GM19035 (cell line): ENCODE measurements around the gene TMEM63C.

Source experiments
- ATAC-seq: cut with Tn5 transposase; IDR thresholded peaks from one replicate; pipeline ENCODE4 v1.9.1; 2021; ENCODE audit not compliant: unreplicated experiment

TMEM63C gene

DNA sequence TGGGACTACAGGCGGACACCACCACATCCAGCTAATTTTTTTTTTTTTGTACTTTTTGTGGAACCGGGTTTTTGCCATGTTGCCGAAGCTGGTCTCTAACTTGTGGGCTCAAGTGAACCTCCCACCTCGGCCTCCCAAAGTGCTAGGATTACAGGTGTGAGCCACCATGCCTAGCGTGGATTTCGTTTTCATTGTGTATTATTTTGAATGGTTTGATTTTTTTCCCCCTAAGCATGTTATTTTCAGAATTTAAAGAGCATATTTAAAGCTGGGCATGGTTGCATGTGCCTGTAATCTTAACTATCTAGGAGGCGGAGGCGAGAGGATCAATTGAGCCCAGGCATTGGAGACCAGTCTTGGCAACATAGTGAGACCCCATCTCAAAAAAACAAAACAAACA is 13.1 kb downstream of the TMEM63C start:
- ATAC-seq, result no peak

DNA sequence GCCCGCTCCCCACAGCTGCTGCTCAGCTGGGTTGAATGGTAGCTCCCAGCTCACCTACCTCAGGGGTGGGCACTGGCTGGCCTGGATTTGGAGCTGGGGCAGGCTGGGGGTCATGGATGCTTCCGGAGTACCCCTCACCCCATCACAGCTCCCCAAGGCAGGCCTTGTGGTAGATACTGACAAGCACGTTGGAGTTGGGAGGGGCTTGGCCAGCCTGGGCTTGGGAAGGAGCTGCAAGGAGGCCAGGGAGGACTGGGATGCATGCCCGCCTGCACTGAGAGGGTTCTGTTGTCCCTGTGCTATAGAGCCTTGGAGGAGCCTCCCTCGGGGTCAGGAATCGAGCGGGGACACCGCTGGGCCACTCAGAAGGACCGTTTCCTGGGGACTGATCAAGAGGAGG is 14.2 kb downstream of the TMEM63C start:
- no peak for ATAC-seq

- ATAC-seq, result no peak
These were observed 16.4 kb downstream of the TMEM63C start for GRCh38 chr14:77197988-77198387.

GRCh38 chr14:77198561-77198960 is 17.0 kb downstream of the TMEM63C start:
- no peak for ATAC-seq

- no peak for ATAC-seq
These were observed 18.0 kb downstream of the TMEM63C start for GRCh38 chr14:77199590-77199989.

GRCh38 chr14:77200406-77200985 is 18.9 kb downstream of the TMEM63C start:
- no peak for ATAC-seq

GRCh38 chr14:77201696-77202095 is 20.1 kb downstream of the TMEM63C start:
- ATAC-seq, result no peak

- no peak for ATAC-seq
These were observed 22.2 kb downstream of the TMEM63C start for GRCh38 chr14:77203611-77204458.

DNA sequence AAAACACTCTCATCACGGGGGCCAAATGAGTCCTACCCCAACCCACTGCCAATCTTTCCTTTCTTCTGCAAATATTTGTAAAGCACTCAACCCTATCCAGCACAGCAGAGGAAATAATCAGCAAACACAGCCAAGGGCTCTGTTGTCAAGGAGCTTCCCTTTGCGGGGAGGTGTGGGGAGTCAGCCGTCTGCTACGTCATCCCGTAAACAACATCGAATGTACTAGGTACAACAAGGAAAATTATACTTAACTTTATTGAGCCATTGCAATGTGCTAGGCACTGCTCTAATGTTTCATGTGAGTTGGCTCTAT is 22.8 kb downstream of the TMEM63C start:
- ATAC-seq, result no peak

- ATAC-seq, result no peak
These were observed 23.3 kb downstream of the TMEM63C start for GRCh38 chr14:77204907-77205306.

GRCh38 chr14:77205566-77205965 is 24.0 kb downstream of the TMEM63C start:
- ATAC-seq, result no peak

DNA sequence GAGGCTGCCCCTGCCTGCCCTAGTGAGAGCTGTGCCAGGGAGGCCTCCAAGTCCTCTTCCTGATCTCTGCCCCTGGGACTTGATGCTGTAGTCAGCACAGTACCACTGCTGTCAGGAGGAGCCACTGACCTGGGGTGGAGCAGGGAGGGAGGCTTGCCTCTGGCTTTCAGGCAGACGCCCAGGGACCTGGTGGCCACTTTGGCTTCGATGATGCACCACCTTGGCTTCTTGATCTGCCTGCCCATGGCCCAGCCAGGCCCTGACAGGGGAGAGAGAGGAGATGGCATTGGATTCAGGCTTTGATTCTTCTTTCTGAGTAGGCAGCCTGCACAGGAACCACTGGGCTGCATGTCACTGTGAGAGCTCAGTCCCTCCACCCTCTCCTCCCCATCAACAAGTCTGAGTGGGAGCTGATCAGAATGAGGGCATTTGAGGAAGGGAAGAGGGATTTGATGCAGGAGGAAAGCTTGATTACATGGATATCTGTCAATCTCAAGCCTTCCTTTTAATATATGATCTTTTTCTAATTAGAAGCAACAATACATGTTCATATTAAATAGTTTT is 24.7 kb downstream of the TMEM63C start:
- no peak for ATAC-seq

- ATAC-seq, result no peak
These were observed 25.3 kb downstream of the TMEM63C start for GRCh38 chr14:77206877-77207389.

DNA sequence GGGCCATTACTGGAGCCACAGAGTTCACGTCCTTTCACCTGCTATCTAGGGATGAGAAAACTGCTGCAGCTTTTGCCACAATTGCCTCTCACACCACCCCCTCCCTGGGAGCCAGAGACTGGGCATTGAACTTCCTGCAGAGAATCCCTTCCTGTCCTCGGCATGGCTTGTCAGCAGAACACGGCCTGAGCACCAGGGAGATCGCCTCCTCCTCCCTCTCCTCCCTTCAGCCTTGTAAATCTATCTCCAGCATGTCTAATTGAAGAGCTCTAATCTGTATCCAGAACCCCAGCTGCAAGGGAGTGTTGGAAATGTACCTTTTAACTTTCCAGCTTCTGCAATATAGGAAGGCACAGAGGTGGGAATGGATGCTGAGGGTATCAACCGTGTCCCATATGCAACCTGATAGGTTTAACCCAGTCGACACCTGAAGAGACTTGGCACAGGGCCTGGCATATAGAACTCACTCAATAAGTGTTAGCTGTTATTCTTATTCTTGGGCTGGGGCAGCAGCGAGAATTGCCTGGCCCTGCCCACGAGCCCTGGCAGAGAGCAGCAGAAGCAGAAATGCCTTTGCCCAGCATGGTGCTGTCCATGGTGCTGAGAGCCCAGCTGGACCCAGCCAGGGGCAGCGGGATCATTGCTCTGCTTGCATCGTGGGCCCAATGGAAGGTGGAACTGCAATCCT is 26.8 kb downstream of the TMEM63C start:
- no peak for ATAC-seq

- ATAC-seq, result no peak
These were observed 27.4 kb downstream of the TMEM63C start for GRCh38 chr14:77208979-77209318.

- ATAC-seq, result no peak
These were observed 30.7 kb downstream of the TMEM63C start for GRCh38 chr14:77212097-77212870.

- ATAC-seq, result peak; percentile 50
These were observed 31.5 kb downstream of the TMEM63C start for GRCh38 chr14:77212943-77213678.

DNA sequence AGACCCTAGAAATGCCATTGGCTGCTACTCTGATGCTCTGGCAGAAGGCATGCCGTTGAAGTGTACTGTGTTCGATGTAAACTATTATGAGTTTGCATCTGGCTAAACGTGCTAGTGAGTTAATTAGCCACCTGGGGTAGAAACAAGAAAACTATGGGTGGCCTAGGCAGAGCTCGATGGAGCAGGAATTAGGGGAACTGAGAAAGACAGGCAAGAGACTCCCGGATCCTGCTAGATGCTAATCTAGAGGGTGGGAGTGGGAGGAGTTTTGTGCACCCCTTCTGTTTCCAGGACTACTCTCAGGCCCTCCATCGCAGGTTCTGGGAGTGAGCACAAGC is 32.0 kb downstream of the TMEM63C start:
- ATAC-seq, result no peak

- ATAC-seq, result no peak
These were observed 32.6 kb downstream of the TMEM63C start for GRCh38 chr14:77214216-77214615.

- no peak for ATAC-seq
These were observed 36.0 kb downstream of the TMEM63C start for GRCh38 chr14:77217551-77217950.
